BJ (cell line): ENCODE measurements around the gene TRPM2. TPM values are rescaled to one million over a fixed set of nuclear protein-coding genes. Genes with fewer than 3 reads are reported as not detected.

Experiments
- CTCF ChIA-PET: fragments of 350-600 bp; formaldehyde crosslinking; extraction: SDS; loops from one replicate; lab custom pipeline; 2021; ENCODE audit warnings: antibody characterized with exemption, inconsistent platforms; lab: Yijun Ruan, JAX
- POLR2A ChIA-PET: fragments of 300-600 bp; sonication (Branson Sonifier 250); formaldehyde crosslinking; extraction: SDS; loops from one replicate; lab custom pipeline; 2021; ENCODE audit warnings: antibody characterized with exemption; lab: Charles Lee
- DNase-seq: peaks from one replicate; pipeline ENCODE4 v3.0.0-alpha.2; 2011; ENCODE audit warnings: low read depth
- H3K27me3 ChIP-seq: 2 replicates; pipeline ENCODE4 v1.6.0; 2011; ENCODE audit warnings: low read length; ENCODE audit not compliant: control insufficient read depth, insufficient read depth
- H3K36me3 ChIP-seq: 2 replicates; pipeline ENCODE4 v1.5.1; 2011; ENCODE audit warnings: low read length; ENCODE audit not compliant: control insufficient read depth, insufficient read depth
- H3K4me3 ChIP-seq: 2 replicates; pipeline ENCODE4 v1.5.1; 2011; ENCODE audit warnings: low read depth, mild to moderate bottlenecking, control low read depth, low read length
- CTCF ChIP-seq: IDR thresholded peaks from 2 replicates; pipeline ENCODE4 v1.5.1; 2011; ENCODE audit warnings: low read depth, mild to moderate bottlenecking, control low read depth, inconsistent platforms, low read length, moderate library complexity; ENCODE audit not compliant: insufficient read depth
- polyA plus RNA-seq: library from polyadenylated mRNA; depleted of rRNA; stranded (reverse); fragments of >200 nt; gene quantifications from 2 replicates; pipeline ENCODE4 v1.2.3, GENCODE V29; 2011

Gene TRPM2
- polyA plus RNA-seq, 1 experiment: not detected

GRCh38 chr21:44405091-44405947, 51.9 kb downstream of the TRPM2 start:
- DNase-seq: no peak
- ChIA-PET CTCF (no interaction called here), POLR2A (no interaction called here)
- Histone ChIP-seq H3K36me3 (no peaks in the 10 kb centered on the region), H3K4me3 (no peak overlapping the region), H3K27me3 (no peaks in the 10 kb centered on the region)
- no peak for TF ChIP-seq CTCF

DNA sequence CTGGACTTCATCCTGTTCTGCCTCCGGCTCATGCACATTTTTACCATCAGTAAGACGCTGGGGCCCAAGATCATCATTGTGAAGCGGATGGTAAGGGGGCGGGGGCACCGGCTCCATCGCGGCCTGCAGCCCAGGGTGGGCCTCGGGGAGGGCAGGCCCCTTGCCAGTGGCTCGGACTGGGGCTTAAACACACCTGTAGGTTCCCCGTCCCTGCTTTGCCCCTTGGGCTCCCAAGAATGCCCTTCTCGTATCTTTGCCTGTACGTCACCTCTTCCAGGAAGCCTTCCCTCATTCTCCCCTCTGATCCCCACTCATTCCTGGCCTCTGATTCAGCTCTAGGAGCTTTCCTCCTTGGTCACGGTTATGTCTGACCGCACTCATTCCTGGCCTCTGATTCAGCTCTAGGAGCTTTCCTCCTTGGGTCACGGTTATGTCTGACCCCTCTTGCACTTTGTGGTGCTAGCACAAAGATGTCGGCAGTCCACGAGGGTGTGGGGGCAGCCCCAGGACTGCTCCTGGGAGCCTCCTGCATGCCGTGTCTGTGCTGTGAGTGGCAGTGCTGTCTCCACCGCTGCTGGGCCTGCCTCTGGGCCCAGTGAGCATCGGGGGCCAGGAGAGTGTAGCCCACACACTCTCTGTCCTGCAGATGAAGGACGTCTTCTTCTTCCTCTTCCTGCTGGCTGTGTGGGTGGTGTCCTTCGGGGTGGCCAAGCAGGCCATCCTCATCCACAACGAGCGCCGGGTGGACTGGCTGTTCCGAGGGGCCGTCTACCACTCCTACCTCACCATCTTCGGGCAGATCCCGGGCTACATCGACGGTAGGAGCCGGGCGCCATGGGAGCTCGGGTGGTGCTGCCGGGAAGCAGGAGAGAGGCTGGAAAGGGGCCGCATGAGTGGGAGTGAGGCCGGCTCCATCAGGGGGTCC, 52.8 kb downstream of the TRPM2 start:
- Histone ChIP-seq H3K27me3 (no peaks in the 10 kb centered on the region), H3K4me3 (no peak overlapping the region), H3K36me3 (no peaks in the 10 kb centered on the region)
- TF ChIP-seq CTCF: no peak
- ChIA-PET POLR2A (interaction anchor here (0.6 kb wide), 1 partner anchor 67 kb away, joined by 10 read pairs; the partner anchor contains the start of gene CFAP410), CTCF (no interaction called here)
- peak; percentile 4 for DNase-seq

- Histone ChIP-seq H3K4me3 (no peak overlapping the region), H3K36me3 (no peaks in the 10 kb centered on the region), H3K27me3 (no peaks in the 10 kb centered on the region)
- no peak for DNase-seq
- ChIA-PET CTCF (no interaction called here), POLR2A (no interaction called here)
- TF ChIP-seq CTCF: no peak
These were observed 53.5 kb downstream of the TRPM2 start for GRCh38 chr21:44406953-44407352.

DNA sequence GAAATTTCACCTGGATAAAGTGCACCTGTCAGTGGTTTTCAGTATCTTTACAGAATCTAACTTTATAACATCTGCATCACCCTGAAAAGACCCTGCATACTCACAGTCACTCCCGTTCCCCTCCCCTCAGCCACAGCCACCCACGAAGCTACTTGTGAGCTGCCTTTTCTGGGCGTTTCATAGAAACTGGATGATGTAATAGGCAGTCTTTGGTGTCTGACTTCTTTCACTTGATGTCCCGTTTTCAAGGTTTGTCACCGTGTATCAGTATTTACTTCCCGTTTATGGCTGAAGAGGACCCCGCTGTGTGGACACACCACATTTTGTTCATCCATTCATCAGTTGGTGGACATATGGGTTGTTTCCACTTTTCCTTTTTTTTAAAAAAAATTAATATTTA, 54.1 kb downstream of the TRPM2 start:
- Histone ChIP-seq H3K36me3 (no peaks in the 10 kb centered on the region), H3K4me3 (no peak overlapping the region), H3K27me3 (no peaks in the 10 kb centered on the region)
- ChIA-PET POLR2A (no interaction called here), CTCF (no interaction called here)
- DNase-seq: no peak
- no peak for TF ChIP-seq CTCF

- TF ChIP-seq CTCF: no peak
- ChIA-PET POLR2A (no interaction called here), CTCF (no interaction called here)
- no peak overlapping the region for H3K4me3 ChIP-seq
- DNase-seq: no peak
- no peaks in the 10 kb centered on the region for H3K36me3 ChIP-seq
- no peaks in the 10 kb centered on the region for H3K27me3 ChIP-seq
These were observed 54.8 kb downstream of the TRPM2 start for GRCh38 chr21:44408226-44408625.
